ENCODE results near the gene BMP8B. TPM values are rescaled to one million over a fixed set of nuclear protein-coding genes. Genes with fewer than 3 reads are reported as not detected.
A peak's percentile ranks its signal among the peaks of the same experiment; 100 is the strongest.
"Not testable (repeated sequence)": the region's sequence is repeated elsewhere in the genome, so short reads cannot be mapped to it uniquely, and the experiment has no call there.

BMP8B gene
- total and polyA plus RNA-seq, 2 experiments from 2014 or later: not detected

- H3K9me2 ChIP-seq (ENCODE audit: insufficient read depth); in situ Hi-C loops (cut with MboI); H4K20me1 ChIP-seq (ENCODE audit: insufficient read depth); H3K27me3 ChIP-seq (replicated peaks; ENCODE audit: insufficient read depth); H3K36me3 ChIP-seq (ENCODE audit: low read depth); H3K4me3 ChIP-seq; H3K9me3 ChIP-seq (ENCODE audit: low read depth); H3K4me1 ChIP-seq (ENCODE audit: insufficient read depth); H3K4me2 ChIP-seq (ENCODE audit: unreplicated experiment); H3K27ac ChIP-seq; H3F3A ChIP-seq (ENCODE audit: insufficient read depth); H3K79me2 ChIP-seq (ENCODE audit: insufficient read depth); H3K9ac ChIP-seq: not testable (repeated sequence)
- peak overlapping the region; percentile 68; the same call in 1 of the 2 replicates for H2AFZ ChIP-seq
- WGBS, 2 experiments (ENCODE audit: low coverage in 1 of 2, low lambda C conversion rate in 2 of 2, missing lambda C conversion rate in 2 of 2): 5 to 6% methylated on average over 12 to 24 of the region's 71 CpGs
- peak; percentile 17 for DNase-seq
Observed at GRCh38 chr1:39770100-39771021, 18.3 kb downstream of the BMP8B start.

DNA sequence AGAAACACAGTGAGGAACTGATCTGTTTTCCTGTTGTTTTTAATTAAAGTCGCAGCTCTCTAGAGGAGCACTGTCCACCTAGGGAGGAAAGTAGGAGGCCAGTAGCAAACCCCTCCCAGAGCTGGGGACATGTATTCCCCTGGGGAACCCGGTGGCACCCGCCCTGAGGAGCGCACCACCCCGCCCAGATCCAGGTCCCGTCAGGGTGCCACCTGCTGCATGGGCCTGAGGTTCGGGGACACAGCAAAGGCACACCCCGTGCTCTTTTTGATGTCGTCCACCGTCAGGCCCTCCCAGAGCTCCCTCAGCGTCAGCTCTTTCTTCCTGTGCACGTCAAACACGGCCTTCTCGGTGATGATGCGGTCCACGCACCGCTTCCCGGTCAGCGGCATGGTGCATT, 19.2 kb downstream of the BMP8B start:
- H3K4me1 ChIP-seq (ENCODE audit: insufficient read depth); H3F3A ChIP-seq (ENCODE audit: insufficient read depth); H3K4me3 ChIP-seq; H3K9me3 ChIP-seq (ENCODE audit: low read depth); H3K79me2 ChIP-seq (ENCODE audit: insufficient read depth); in situ Hi-C loops (cut with MboI); H3K4me2 ChIP-seq (ENCODE audit: unreplicated experiment); H3K36me3 ChIP-seq (ENCODE audit: low read depth); H4K20me1 ChIP-seq (ENCODE audit: insufficient read depth); H3K27ac ChIP-seq; H3K9me2 ChIP-seq (ENCODE audit: insufficient read depth); H3K27me3 ChIP-seq (replicated peaks; ENCODE audit: insufficient read depth); H2AFZ ChIP-seq; DNase-seq; H3K9ac ChIP-seq: not testable (repeated sequence)
- WGBS, 2 experiments (ENCODE audit: low coverage in 1 of 2, low lambda C conversion rate in 2 of 2, missing lambda C conversion rate in 2 of 2): 55 to 66% methylated on average over 12 to 18 of the region's 19 CpGs

DNA sequence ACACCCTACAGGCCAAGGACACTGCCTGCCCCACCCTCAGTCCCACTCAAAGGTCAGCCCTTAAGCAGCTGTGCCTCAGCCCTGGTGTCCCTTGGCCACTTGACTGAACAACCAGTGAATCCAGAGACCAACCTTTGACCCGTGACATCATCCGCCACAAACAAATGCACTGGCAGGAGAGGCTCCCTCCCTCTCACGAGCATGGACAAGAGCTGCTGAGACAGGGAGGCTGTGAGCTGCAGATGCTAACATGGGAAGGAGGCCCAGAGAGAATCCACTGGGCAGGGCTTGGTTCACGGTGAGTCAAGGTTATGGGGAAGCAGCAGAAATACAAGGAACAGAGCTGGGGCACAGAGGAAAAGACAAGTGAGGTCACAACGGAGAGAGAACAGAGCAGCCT, 22.2 kb downstream of the BMP8B start:
- 30 to 40% methylated on average over 2 to 3 of the region's 5 CpGs for WGBS, 2 experiments (ENCODE audit: low coverage in 1 of 2, low lambda C conversion rate in 2 of 2, missing lambda C conversion rate in 2 of 2)
- H3K4me3 ChIP-seq; H4K20me1 ChIP-seq (ENCODE audit: insufficient read depth); H3K36me3 ChIP-seq (ENCODE audit: low read depth); H3F3A ChIP-seq (ENCODE audit: insufficient read depth); H3K9me3 ChIP-seq (ENCODE audit: low read depth); H3K79me2 ChIP-seq (ENCODE audit: insufficient read depth); H3K4me2 ChIP-seq (ENCODE audit: unreplicated experiment); H3K9ac ChIP-seq; H3K27me3 ChIP-seq (replicated peaks; ENCODE audit: insufficient read depth); H2AFZ ChIP-seq; H3K9me2 ChIP-seq (ENCODE audit: insufficient read depth); H3K4me1 ChIP-seq (ENCODE audit: insufficient read depth); DNase-seq; H3K27ac ChIP-seq; in situ Hi-C loops (cut with MboI): not testable (repeated sequence)

DNA sequence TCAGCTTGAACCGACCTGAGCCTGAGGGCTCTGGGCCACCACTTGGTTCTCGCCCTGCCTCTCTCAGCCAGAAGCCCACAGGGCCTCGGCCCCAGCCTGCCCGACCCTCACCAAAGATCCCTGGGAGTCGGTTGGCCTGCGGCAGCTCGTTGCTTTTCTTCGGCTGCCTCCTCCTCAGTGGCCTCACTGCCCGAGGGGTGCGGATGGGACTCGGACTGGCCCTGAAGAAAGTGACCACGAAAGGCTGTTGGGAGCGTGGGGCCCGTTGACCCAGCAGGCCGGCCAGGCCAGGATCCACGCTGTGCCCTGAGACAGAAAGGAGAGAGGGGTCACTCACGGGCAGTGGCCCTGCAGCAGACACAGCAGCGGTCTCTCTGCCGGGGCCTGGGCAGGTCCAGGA, 24.2 kb downstream of the BMP8B start:
- H3K9me2 ChIP-seq (ENCODE audit: insufficient read depth); H3K79me2 ChIP-seq (ENCODE audit: insufficient read depth); H3K4me3 ChIP-seq; H3K9me3 ChIP-seq (ENCODE audit: low read depth); H3F3A ChIP-seq (ENCODE audit: insufficient read depth); H3K27ac ChIP-seq; H3K36me3 ChIP-seq (ENCODE audit: low read depth); H3K4me2 ChIP-seq (ENCODE audit: unreplicated experiment); in situ Hi-C loops (cut with MboI); H3K9ac ChIP-seq; DNase-seq; H3K27me3 ChIP-seq (replicated peaks; ENCODE audit: insufficient read depth); H3K4me1 ChIP-seq (ENCODE audit: insufficient read depth); H4K20me1 ChIP-seq (ENCODE audit: insufficient read depth); H2AFZ ChIP-seq: not testable (repeated sequence)
- WGBS, 2 experiments (ENCODE audit: low coverage in 1 of 2, low lambda C conversion rate in 2 of 2, missing lambda C conversion rate in 2 of 2): 82 to 88% methylated on average over 4 to 16 of the region's 19 CpGs

DNA sequence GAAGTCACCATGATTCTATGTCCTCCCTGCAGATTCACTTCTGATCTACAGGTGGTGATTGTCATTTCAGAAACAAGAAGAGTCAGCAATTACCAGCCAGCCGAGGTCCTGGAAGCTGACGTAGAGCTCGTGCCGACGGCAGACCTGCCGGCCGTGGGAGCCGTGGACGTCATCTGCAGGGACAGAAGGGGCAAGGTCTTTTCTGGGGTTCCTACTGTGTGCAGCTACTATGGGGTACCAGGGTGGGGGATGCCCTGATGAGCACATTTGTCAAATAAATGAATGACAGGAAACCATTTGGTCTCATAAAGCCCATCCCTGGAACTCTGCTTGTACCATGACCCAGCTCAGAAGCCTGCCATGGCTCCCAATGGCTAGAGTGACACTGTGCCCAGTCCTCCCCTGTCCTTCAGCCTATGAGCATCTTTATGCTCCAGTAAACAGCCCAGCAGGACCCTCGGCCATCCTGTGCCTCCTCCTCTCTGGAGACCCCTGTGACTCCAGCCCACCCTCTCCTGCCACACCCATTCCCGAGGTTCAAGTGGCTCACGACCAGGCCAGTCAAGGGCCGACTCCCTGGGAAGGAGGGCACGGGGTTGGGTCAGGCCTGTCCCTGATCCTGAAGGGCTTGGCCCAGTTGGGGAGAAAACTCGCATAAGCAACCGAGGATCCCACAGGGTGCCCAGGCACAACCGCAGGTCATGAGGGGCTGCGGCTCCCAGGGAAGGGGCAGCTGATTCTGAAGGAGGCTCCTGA, 24.9 kb downstream of the BMP8B start:
- H3K4me1 ChIP-seq (ENCODE audit: insufficient read depth); H4K20me1 ChIP-seq (ENCODE audit: insufficient read depth); H3K4me3 ChIP-seq; H3F3A ChIP-seq (ENCODE audit: insufficient read depth); H3K9me3 ChIP-seq (ENCODE audit: low read depth); H3K9ac ChIP-seq; H3K79me2 ChIP-seq (ENCODE audit: insufficient read depth); in situ Hi-C loops (cut with MboI); DNase-seq; H3K9me2 ChIP-seq (ENCODE audit: insufficient read depth); H2AFZ ChIP-seq; H3K27ac ChIP-seq; H3K36me3 ChIP-seq (ENCODE audit: low read depth); H3K4me2 ChIP-seq (ENCODE audit: unreplicated experiment); H3K27me3 ChIP-seq (replicated peaks; ENCODE audit: insufficient read depth): not testable (repeated sequence)
- 79 to 81% methylated on average over 15 to 18 of the region's 18 CpGs for WGBS, 2 experiments (ENCODE audit: low coverage in 1 of 2, low lambda C conversion rate in 2 of 2, missing lambda C conversion rate in 2 of 2)

Measured in GM23248 (cell line).